Fibroblast of peridontal ligament (primary cell): ENCODE measurements around the gene NEU1.
"Not testable (repeated sequence)": the region's sequence is repeated elsewhere in the genome, so short reads cannot be mapped to it uniquely, and the experiment has no call there.

ENCODE experiments used
- DNase-seq: peaks from one replicate; pipeline ENCODE4 v3.0.0-alpha.2; 2010; ENCODE audit errors: extremely low read depth

NEU1 gene

DNA sequence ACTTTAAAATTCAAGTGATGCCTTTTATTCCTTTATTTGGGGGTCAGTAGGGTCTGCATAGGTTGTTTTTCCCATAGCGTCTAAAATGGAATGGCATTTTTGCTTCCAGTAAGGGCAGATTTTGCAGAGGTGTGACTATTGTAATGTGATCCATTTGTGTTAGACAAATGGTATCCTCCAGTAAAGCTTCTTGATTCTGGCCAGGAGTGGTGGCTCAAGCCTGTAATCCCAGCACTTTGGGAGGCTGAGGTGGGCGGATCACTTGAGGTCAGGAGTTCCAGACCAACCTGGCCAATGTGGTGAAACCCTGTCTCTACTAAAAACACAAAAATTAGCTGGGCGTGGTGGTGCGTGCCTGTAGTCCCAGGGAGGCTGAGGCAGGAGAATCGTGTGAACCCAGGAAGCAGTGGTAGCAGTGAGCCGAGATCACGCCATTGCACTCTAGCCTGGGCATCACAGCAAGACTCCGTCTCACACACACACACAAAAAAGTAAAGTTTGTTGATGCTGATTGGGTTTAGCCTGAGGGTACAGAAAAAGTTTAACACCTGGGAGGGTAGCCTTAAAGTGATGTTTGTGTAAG is 44.6 kb downstream of the NEU1 start:
- not testable (repeated sequence) for DNase-seq

DNA sequence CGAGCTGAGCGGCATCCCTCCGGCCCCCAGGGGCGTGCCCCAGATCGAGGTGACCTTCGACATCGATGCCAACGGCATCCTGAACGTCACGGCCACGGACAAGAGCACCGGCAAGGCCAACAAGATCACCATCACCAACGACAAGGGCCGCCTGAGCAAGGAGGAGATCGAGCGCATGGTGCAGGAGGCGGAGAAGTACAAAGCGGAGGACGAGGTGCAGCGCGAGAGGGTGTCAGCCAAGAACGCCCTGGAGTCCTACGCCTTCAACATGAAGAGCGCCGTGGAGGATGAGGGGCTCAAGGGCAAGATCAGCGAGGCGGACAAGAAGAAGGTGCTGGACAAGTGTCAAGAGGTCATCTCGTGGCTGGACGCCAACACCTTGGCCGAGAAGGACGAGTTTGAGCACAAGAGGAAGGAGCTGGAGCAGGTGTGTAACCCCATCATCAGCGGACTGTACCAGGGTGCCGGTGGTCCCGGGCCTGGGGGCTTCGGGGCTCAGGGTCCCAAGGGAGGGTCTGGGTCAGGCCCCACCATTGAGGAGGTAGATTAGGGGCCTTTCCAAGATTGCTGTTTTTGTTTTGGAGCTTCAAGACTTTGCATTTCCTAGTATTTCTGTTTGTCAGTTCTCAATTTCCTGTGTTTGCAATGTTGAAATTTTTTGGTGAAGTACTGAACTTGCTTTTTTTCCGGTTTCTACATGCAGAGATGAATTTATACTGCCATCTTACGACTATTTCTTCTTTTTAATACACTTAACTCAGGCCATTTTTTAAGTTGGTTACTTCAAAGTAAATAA is 45.3 kb downstream of the NEU1 start:
- DNase-seq, result not testable (repeated sequence)

DNA sequence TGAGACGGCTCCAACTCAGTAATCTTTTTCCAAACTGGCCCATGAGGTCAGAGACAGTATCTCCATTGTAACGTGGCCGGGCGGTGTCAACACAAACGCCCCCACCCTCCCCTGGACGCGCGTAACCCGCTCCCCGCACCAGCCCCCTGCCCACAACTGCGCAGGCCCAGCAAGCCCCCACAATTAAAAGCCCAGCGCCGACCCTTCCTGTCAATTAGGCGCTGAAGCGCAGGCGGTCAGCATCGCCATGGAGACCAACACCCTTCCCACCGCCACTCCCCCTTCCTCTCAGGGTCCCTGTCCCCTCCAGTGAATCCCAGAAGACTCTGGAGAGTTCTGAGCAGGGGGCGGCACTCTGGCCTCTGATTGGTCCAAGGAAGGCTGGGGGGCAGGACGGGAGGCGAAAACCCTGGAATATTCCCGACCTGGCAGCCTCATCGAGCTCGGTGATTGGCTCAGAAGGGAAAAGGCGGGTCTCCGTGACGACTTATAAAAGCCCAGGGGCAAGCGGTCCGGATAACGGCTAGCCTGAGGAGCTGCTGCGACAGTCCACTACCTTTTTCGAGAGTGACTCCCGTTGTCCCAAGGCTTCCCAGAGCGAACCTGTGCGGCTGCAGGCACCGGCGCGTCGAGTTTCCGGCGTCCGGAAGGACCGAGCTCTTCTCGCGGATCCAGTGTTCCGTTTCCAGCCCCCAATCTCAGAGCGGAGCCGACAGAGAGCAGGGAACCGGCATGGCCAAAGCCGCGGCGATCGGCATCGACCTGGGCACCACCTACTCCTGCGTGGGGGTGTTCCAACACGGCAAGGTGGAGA is 47.4 kb downstream of the NEU1 start, which contains the start of the genes HSPA1A and HSPA1L:
HSPA1A (plus strand) TSS at position 519 of the 814 bp plus-strand sequence; CDS start at position 733, 214 bp downstream.
HSPA1L (minus strand) TSS at position 259 of the 814 bp plus-strand sequence. CDS start 3,311 bp downstream, outside the sequence.
- peak; percentile 96 for DNase-seq

DNA sequence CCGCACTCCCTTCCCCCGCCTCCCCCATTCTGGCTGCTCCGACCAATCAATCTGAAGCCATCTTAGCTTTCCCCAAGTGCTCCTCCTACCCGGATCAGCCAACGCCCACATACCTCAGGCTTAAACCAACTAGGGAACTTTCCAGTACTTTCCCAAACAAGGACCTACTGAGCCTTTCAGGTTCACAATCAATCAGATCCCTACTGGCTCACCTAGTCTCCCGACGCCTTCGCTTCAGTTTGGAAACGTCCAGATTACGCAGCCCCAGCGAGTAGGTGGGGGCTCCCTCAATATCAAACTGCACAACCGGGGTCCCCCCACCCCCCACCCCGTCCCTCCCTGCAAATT is 48.0 kb downstream of the NEU1 start:
- peak; percentile 98 for DNase-seq

DNA sequence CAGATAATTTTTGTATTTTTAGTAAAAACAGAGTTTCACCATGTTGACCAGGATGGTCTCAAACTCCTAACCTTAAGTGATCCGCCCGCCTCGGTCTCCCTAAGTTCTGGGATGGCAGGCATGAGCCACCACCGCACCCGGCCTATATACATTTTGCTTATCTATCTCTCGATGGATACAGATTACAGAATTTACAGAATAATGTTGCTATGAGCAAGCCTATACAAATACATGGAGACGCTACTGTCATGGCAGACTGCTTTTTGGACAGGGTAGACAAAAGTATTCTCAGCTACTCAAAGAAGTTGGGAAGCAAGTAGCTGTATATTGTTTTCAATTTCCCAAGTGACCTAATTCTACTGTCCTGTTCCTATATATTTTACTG is 49.2 kb downstream of the NEU1 start:
- DNase-seq, result no peak

DNA sequence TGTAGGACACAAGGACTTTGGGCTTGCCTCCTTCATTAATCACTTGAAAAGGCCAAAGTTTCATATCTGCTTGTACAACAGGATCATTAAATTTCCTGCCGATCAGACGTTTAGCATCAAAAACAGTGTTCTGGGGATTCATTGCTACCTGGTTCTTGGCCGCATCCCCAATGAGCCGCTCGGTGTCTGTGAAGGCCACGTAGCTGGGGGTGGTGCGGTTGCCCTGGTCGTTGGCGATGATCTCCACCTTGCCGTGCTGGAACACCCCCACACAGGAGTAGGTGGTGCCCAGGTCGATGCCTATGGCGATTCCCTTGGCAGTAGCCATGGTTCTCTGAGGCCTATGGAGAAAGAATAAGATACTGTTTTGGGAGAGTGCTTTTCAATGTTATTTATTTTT is 51.0 kb downstream of the NEU1 start:
- no peak for DNase-seq

DNA sequence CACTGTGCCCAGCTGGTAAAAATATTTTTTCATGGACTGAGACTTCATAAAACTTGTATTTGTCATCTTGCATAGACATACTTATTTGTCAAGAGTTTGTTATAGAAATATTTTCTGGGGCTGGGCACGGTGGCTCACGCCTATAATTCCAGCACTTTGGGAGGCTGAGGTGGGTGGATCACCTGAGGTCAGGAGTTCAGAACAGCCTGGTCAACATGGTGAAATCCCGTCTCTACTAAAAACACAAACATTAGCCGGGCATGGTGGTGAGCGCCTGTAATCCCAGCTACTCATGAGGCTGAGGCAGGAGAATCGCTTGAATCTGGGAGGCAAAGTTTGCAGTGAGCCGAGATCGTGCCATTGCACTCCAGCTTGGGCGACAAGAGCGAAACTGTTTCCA is 54.0 kb downstream of the NEU1 start:
- not testable (repeated sequence) for DNase-seq
